ENCODE results near the gene GPD1. TPM values are rescaled to one million over a fixed set of nuclear protein-coding genes. Genes with fewer than 3 reads are reported as not detected.

The GPD1 gene
- total RNA-seq, 1 experiment from 2014 or later: 0.58 TPM

DNA sequence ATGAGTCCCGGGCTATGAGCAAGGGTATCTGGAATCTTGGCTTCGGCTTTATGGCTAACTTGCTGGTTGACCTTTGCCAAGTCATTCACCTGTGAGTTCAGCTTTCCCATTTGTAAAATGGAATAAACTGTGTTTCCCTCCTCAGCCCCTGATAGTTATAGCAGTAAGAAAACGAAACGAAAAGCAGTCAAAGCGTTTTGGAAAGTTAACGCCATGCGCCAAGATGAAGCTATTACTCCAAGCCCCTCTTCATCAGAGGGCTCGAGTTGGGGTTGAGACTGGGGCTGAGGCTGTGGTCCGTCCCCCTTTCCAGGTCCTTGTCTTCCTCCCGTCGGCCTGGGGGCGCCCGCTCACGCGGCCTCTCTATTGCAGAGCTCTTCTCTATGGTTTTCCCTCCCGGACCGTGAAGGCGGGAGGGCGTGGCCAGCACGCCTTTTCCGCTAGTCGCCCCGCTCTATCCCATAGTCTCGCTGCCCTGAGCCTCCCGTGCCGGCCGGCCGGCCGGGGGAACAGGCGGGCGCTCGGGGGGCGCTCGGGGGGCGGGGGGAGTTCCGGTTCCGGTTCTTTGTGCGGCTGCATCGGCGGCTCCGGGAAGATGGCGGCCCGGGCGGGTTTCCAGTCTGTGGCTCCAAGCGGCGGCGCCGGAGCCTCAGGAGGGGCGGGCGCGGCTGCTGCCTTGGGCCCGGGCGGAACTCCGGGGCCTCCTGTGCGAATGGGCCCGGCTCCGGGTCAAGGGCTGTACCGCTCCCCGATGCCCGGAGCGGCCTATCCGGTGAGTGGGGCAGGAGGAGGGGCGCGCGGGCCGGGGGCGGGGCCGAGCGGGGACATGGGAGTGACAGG is 18.8 kb upstream of the GPD1 start, which contains the start of gene SMARCD1:
Gene SMARCD1, plus strand, starts transcription at position 568 of the 840 bp plus-strand sequence. Its CDS starts 28 bp downstream, at position 596.
- H3K4me3 ChIP-seq (ENCODE audit: low read depth, low read length, poor library complexity, severe bottlenecking): peak within 1 kb of the TSS; percentile 76
- H3K36me3 ChIP-seq (ENCODE audit: insufficient read depth, low read length, poor library complexity, severe bottlenecking): peaks cover 31% of the 10 kb centered on the region
- peaks cover 5% of the 10 kb centered on the region for H3K4me1 ChIP-seq (ENCODE audit: insufficient read depth, low read length, poor library complexity, severe bottlenecking)
- no peaks in the 10 kb centered on the region for H3K27me3 ChIP-seq (replicated peaks; ENCODE audit: insufficient read depth, low read depth, low read length, poor library complexity)
- peak within 1 kb of the TSS; percentile 90 for H3K27ac ChIP-seq (ENCODE audit: low read depth, low read length, poor library complexity, severe bottlenecking)
- H3K9me3 ChIP-seq (ENCODE audit: low read depth, low read length, poor library complexity, severe bottlenecking): no peaks in the 10 kb centered on the region
- peak; percentile 98 for DNase-seq (ENCODE audit: low spot score)
- POLR2A ChIA-PET (ENCODE audit: low non-redundant PET): interaction anchor here (0.6 to 0.7 kb wide), 10 partner anchors 17 to 664 kb away, joined by 3 to 19 read pairs (median 6); partner anchors contain the start of gene GPD1
- CTCF ChIA-PET: interaction anchor here (0.5 to 2.8 kb wide), 15 partner anchors 10 to 230 kb away, joined by 3 to 19 read pairs (median 4); partner anchors contain the start of genes COX14 and GPD1
- BruUV-seq (replicated peaks): TSS peak; percentile 99
- no peak for TF ChIP-seq EZH2 (IDR thresholded peaks at IDR 0.05; ENCODE audit: borderline replicate concordance, low read depth, low read length, poor library complexity, severe bottlenecking)
- peak; percentile 91 for TF ChIP-seq CTCF (conservative IDR thresholded peaks at IDR 0.05; ENCODE audit: low read depth, low read length)
- intact Hi-C loops (cut with micrococcal nuclease; ENCODE audit: unreplicated experiment): loop anchor here (2.0 kb wide), 1 partner anchor 82 kb away; the partner anchor contains the start of gene CERS5

DNA sequence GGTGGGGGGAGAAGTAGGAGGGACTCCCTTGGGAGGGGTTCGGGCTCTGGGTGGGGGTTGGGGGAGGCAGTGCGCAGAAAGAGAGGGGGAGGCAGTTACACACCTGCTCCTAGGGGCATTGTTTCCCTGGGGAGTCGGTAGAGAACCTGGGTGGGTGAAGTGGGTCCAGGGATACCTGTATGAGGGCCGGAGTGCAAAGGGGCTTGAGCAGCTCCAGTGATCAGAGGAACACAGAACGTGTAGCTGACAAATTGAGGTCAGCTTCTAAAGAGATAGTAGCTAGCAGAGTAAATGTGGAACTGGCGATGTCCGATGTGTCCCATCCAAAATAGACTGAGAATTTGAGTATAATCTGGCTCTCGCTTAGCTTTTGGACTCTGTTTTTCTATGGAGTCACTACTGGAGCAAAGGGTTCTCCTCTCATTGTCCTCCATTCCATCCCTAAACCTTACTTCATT is 18.2 kb upstream of the GPD1 start:
- no TSS peak for BruUV-seq (replicated peaks)
- Histone ChIP-seq H3K27me3 (replicated peaks; ENCODE audit: insufficient read depth, low read depth, low read length, poor library complexity) (no peaks in the 10 kb centered on the region), H3K9me3 (ENCODE audit: low read depth, low read length, poor library complexity, severe bottlenecking) (no peaks in the 10 kb centered on the region), H3K36me3 (ENCODE audit: insufficient read depth, low read length, poor library complexity, severe bottlenecking) (peaks cover 37% of the 10 kb centered on the region), H3K4me1 (ENCODE audit: insufficient read depth, low read length, poor library complexity, severe bottlenecking) (peaks cover 5% of the 10 kb centered on the region), H3K27ac (ENCODE audit: low read depth, low read length, poor library complexity, severe bottlenecking) (peak overlapping the region; percentile 90), H3K4me3 (ENCODE audit: low read depth, low read length, poor library complexity, severe bottlenecking) (peak overlapping the region; percentile 76)
- CTCF ChIA-PET: interaction anchor here (1.0 to 2.8 kb wide), 5 partner anchors 15 to 47 kb away, joined by 3 to 19 read pairs (median 4); partner anchors contain the start of gene COX14
- POLR2A ChIA-PET (ENCODE audit: low non-redundant PET): interaction anchor here (0.6 kb wide), 1 partner anchor 56 kb away, joined by 3 read pairs; no protein-coding TSS in a partner anchor
- no peak for DNase-seq (ENCODE audit: low spot score)
- TF ChIP-seq EZH2 (IDR thresholded peaks at IDR 0.05; ENCODE audit: borderline replicate concordance, low read depth, low read length, poor library complexity, severe bottlenecking) (no peak), CTCF (conservative IDR thresholded peaks at IDR 0.05; ENCODE audit: low read depth, low read length) (no peak)
- intact Hi-C loops (cut with micrococcal nuclease; ENCODE audit: unreplicated experiment): loop anchor here (2.0 kb wide), 1 partner anchor 81 kb away; the partner anchor contains the start of gene CERS5

DNA sequence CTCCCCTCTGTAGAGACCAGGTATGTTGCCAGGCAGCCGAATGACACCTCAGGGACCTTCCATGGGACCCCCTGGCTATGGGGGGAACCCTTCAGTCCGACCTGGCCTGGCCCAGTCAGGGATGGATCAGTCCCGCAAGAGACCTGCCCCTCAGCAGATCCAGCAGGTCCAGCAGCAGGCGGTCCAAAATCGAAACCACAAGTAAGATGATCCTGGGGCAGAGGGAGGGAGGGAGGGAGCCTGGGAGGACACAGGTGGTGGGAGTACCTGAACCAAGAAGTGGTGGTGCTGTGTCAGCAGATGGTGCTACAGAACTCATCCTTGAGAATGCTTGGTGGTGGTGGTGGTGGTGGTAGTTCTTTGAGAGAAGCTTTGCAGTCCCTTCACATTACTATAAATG is 17.7 kb upstream of the GPD1 start:
- peaks cover 5% of the 10 kb centered on the region for H3K4me1 ChIP-seq (ENCODE audit: insufficient read depth, low read length, poor library complexity, severe bottlenecking)
- H3K27ac ChIP-seq (ENCODE audit: low read depth, low read length, poor library complexity, severe bottlenecking): peak overlapping the region; percentile 90
- intact Hi-C loops (cut with micrococcal nuclease; ENCODE audit: unreplicated experiment): no loop called here
- H3K4me3 ChIP-seq (ENCODE audit: low read depth, low read length, poor library complexity, severe bottlenecking): peak overlapping the region; percentile 76
- TF ChIP-seq EZH2 (IDR thresholded peaks at IDR 0.05; ENCODE audit: borderline replicate concordance, low read depth, low read length, poor library complexity, severe bottlenecking) (no peak), CTCF (conservative IDR thresholded peaks at IDR 0.05; ENCODE audit: low read depth, low read length) (no peak)
- H3K27me3 ChIP-seq (replicated peaks; ENCODE audit: insufficient read depth, low read depth, low read length, poor library complexity): no peaks in the 10 kb centered on the region
- peaks cover 42% of the 10 kb centered on the region for H3K36me3 ChIP-seq (ENCODE audit: insufficient read depth, low read length, poor library complexity, severe bottlenecking)
- no peak for DNase-seq (ENCODE audit: low spot score)
- ChIA-PET CTCF (no interaction called here), POLR2A (ENCODE audit: low non-redundant PET) (no interaction called here)
- no peaks in the 10 kb centered on the region for H3K9me3 ChIP-seq (ENCODE audit: low read depth, low read length, poor library complexity, severe bottlenecking)
- no TSS peak for BruUV-seq (replicated peaks)

Data from A673 (cell line).